ENCODE data around the gene COMT. TPM values are rescaled to one million over a fixed set of nuclear protein-coding genes. Genes with fewer than 3 reads are reported as not detected.

COMT gene
- total RNA-seq, 2 donors from 2014 or later, result 26.6 to 27.8 TPM

DNA sequence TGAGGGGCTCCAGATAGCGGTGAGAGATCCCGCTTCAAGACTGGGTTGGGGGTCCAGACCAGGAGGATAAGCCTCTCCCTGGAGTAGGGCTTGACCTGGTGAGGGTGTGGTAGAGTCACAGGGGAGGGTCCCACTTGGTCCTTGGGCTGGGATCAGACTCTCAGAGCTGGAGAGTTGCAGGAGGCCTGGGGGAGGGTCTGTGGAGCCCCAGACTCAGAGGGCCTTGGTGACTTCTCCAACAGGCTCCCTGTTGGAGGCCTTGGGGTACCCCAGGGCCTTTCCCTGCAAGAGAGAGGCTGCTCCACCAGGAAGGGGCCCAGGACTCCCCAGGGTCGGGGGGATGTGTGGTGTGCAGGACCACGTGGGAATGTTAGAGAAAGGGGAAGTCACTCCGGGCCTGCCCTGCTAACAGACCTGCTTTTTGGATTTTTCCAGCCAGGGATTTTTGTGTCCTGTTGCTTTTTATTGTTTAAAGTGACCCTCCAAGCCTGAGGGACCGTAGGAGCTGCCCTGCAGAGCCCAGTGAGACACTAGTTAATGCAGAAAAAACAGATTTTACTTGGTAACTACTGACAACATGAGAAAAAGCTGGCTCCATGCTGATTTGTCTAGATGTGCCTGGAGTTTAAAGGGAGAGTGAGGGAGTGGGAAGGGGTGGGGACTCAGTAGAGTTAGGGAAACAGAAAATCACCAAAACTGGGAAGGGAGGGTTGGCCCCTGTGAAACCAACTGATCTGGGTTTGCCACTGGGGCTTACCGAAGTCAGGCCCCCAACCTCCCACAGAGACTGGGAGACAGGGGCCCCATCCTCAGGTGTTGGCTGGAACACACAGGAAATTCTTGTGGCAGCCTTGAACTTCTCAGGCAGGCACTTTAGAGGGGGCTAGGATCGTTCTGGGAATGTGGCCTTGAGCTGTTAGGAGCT, 847 bp downstream of the COMT start:
- peaks cover 15% of the 10 kb centered on the region for H3K9me3 ChIP-seq (ENCODE audit: control insufficient read depth, low read length)
- DNase-seq, result no peak
- H3K4me1 ChIP-seq (ENCODE audit: control insufficient read depth, insufficient read depth, low read length), result peaks cover 6% of the 10 kb centered on the region
- peak overlapping the region; percentile 77 for H3K4me3 Mint-ChIP-seq
- peak overlapping the region; percentile 86 for H3K27ac ChIP-seq (ENCODE audit: low read depth, low read length)
- peaks cover 18% of the 10 kb centered on the region for H3K9me3 Mint-ChIP-seq
- TF ChIP-seq CTCF (conservative IDR thresholded peaks at IDR 0.05), result no peak
- H3K27ac Mint-ChIP-seq, result peak overlapping the region; percentile 93
- H3K4me3 ChIP-seq (ENCODE audit: low read length), result peak overlapping the region; percentile 85
- WGBS, 2 experiments (ENCODE audit: insufficient coverage in 1 of 2, insufficient read length in 1 of 2), result 33 to 47% methylated on average over 5 to 8 of the region's 8 CpGs
- H3K27me3 ChIP-seq (ENCODE audit: control insufficient read depth, insufficient read depth, low read length, poor library complexity, severe bottlenecking), result no peaks in the 10 kb centered on the region
- H3K9ac ChIP-seq (ENCODE audit: extremely low read depth, low read length, poor library complexity, severe bottlenecking), result peak overlapping the region; percentile 64
- H3K36me3 Mint-ChIP-seq (ENCODE audit: low read depth), result peaks cover 2% of the 10 kb centered on the region
- no peaks in the 10 kb centered on the region for H3K27me3 Mint-ChIP-seq (ENCODE audit: insufficient read depth)
- H3K36me3 ChIP-seq (ENCODE audit: control insufficient read depth, insufficient read depth, low read length), result no peaks in the 10 kb centered on the region
- H3K4me1 Mint-ChIP-seq, result peaks cover 17% of the 10 kb centered on the region

DNA sequence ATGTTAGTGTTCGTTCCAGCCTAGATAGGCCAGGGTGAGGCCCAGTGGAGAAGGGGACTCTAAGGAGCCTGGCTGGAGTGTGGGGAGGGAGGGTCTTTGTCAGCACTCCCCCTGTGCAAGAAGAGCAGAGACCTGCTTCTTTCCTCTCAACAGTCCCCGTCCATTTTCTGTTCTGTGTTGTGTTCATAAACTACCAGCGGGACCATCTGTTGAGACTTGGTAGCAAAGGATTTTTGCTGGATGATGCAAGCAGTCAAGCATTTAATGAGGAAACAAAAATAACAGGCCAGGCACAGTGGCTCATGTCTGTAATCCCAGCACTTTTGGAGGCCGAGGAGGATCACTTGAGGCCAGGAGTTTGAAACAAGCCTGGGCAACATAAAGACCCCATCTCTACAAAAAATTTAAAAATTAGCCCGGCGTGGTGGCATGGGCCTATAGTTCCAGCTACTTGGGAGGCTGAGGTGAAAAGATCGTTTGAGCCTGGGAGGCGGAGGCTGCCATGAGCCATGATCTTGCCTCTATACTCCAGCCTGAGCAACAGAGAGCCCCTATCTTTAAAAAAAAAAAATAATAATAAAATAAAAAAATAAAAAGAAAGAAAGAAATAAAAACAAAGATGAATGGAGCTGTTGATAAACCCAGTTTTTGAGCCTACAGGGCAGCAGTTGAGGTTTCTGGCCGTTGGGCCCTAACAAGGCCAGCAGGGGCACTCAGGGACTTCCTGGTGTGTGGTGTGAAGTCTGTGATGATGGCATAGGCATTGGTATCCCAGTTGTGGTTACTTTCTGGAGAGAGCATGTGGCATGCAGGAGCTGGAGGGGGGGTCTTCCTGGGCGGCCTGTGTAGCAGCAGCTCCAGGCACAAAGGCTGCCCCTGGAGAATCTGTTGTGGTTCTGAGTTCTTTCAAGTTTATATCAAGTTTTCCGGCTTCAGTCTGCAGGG, 1.8 kb downstream of the COMT start:
- Mint-ChIP-seq H3K27me3 (ENCODE audit: insufficient read depth) (no peaks in the 10 kb centered on the region), H3K27ac (peak overlapping the region; percentile 93), H3K9me3 (peaks cover 8% of the 10 kb centered on the region), H3K36me3 (ENCODE audit: low read depth) (peaks cover 2% of the 10 kb centered on the region), H3K4me3 (peak overlapping the region; percentile 77), H3K4me1 (peaks cover 17% of the 10 kb centered on the region)
- Histone ChIP-seq H3K9me3 (ENCODE audit: control insufficient read depth, low read length) (peaks cover 6% of the 10 kb centered on the region), H3K4me3 (ENCODE audit: low read length) (peak overlapping the region; percentile 85), H3K4me1 (ENCODE audit: control insufficient read depth, insufficient read depth, low read length) (peaks cover 6% of the 10 kb centered on the region), H3K36me3 (ENCODE audit: control insufficient read depth, insufficient read depth, low read length) (no peaks in the 10 kb centered on the region), H3K27ac (ENCODE audit: low read depth, low read length) (peak overlapping the region; percentile 86), H3K27me3 (ENCODE audit: control insufficient read depth, insufficient read depth, low read length, poor library complexity, severe bottlenecking) (no peaks in the 10 kb centered on the region), H3K9ac (ENCODE audit: extremely low read depth, low read length, poor library complexity, severe bottlenecking) (peak overlapping the region; percentile 64)
- WGBS, 2 experiments (ENCODE audit: insufficient coverage in 1 of 2, insufficient read length in 1 of 2), result 72 to 73% methylated on average over 6 to 11 of the region's 11 CpGs
- peak; percentile 43 for TF ChIP-seq CTCF (conservative IDR thresholded peaks at IDR 0.05)
- no peak for DNase-seq

GRCh38 chr22:19948057-19948760, 6.6 kb downstream of the COMT start:
- Histone ChIP-seq H3K27ac (ENCODE audit: low read depth, low read length) (no peak overlapping the region), H3K27me3 (ENCODE audit: control insufficient read depth, insufficient read depth, low read length, poor library complexity, severe bottlenecking) (no peaks in the 10 kb centered on the region), H3K9me3 (ENCODE audit: control insufficient read depth, low read length) (no peaks in the 10 kb centered on the region), H3K9ac (ENCODE audit: extremely low read depth, low read length, poor library complexity, severe bottlenecking) (no peak overlapping the region), H3K36me3 (ENCODE audit: control insufficient read depth, insufficient read depth, low read length) (no peaks in the 10 kb centered on the region), H3K4me3 (ENCODE audit: low read length) (no peak overlapping the region), H3K4me1 (ENCODE audit: control insufficient read depth, insufficient read depth, low read length) (peaks cover under 1% of the 10 kb centered on the region)
- WGBS, 2 experiments (ENCODE audit: insufficient coverage in 1 of 2, insufficient read length in 1 of 2), result 86 to 88% methylated on average over 5 to 9 of the region's 9 CpGs
- no peaks in the 10 kb centered on the region for H3K27me3 Mint-ChIP-seq (ENCODE audit: insufficient read depth)
- H3K4me1 Mint-ChIP-seq, result peaks cover 4% of the 10 kb centered on the region
- peak; percentile 38 for DNase-seq
- no peak overlapping the region for H3K4me3 Mint-ChIP-seq
- no peak overlapping the region for H3K27ac Mint-ChIP-seq
- peaks cover 2% of the 10 kb centered on the region for H3K36me3 Mint-ChIP-seq (ENCODE audit: low read depth)
- TF ChIP-seq CTCF (conservative IDR thresholded peaks at IDR 0.05), result no peak
- H3K9me3 Mint-ChIP-seq, result no peaks in the 10 kb centered on the region

Data from endodermal cell (in vitro differentiated cells).